GM19397 (cell line): ENCODE measurements around the gene CEL.
A peak's percentile ranks its signal among the peaks of the same experiment; 100 is the strongest.
"Not testable (repeated sequence)": the region's sequence is repeated elsewhere in the genome, so short reads cannot be mapped to it uniquely, and the experiment has no call there.

Experiments
- ATAC-seq: cut with Tn5 transposase; IDR thresholded peaks from one replicate; pipeline ENCODE4 v1.9.1; 2021; ENCODE audit warnings: mild to moderate bottlenecking, moderate library complexity; ENCODE audit not compliant: unreplicated experiment

The CEL gene

GRCh38 chr9:133061764-133062145, at the start of gene CEL:
Gene CEL, plus strand, starts transcription at chr9:133061981. Its CDS starts 22 bp downstream, at chr9:133062003.
- not testable (repeated sequence) for ATAC-seq

- ATAC-seq = no peak
Observed at GRCh38 chr9:133014696-133015095, 47.1 kb upstream of the CEL start.

- ATAC-seq = no peak
Observed at GRCh38 chr9:133023117-133023890, 38.5 kb upstream of the CEL start.

GRCh38 chr9:133026426-133026825, 35.4 kb upstream of the CEL start:
- ATAC-seq = no peak

DNA sequence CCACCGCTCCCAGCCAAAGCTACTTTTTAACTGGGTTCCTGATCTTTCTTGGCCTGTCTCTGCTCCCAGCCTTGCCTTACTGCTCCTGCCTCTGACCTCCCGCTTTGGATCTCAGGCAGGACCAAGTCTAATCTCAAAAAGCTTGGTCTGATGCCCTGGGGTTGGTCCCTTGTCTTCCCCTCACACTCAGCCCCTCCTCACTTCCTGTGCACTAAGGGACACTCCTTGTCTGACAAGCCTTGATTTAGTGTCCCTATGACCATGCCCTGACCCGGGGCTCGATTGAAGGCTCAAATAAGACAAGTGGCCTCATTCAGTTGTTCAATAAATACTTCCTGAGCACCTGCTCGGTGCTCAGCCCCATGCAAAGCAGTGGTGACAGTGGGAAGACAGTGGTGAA, 34.6 kb upstream of the CEL start:
- ATAC-seq = no peak

DNA sequence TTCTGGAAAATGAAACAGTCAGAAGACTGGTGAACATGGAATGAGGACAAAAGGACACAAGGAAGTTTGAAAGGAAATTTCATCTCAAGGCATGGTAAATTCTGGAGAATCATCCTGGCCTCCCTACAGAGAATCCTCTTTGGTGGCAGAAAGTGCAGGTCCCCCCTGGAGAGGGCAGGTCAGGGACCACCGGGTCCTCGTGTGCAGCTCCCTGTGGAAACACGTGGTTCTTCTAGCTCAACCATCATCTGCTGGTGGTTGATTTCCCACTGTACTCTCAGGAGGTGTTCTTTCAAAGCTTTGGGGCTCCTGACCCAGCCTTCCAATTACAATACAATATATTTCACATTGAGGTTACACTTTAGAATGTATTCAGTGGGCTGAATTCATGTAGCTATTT, 33.6 kb upstream of the CEL start:
- ATAC-seq = no peak

GRCh38 chr9:133029994-133030316, 31.8 kb upstream of the CEL start:
- peak; percentile 14 for ATAC-seq

DNA sequence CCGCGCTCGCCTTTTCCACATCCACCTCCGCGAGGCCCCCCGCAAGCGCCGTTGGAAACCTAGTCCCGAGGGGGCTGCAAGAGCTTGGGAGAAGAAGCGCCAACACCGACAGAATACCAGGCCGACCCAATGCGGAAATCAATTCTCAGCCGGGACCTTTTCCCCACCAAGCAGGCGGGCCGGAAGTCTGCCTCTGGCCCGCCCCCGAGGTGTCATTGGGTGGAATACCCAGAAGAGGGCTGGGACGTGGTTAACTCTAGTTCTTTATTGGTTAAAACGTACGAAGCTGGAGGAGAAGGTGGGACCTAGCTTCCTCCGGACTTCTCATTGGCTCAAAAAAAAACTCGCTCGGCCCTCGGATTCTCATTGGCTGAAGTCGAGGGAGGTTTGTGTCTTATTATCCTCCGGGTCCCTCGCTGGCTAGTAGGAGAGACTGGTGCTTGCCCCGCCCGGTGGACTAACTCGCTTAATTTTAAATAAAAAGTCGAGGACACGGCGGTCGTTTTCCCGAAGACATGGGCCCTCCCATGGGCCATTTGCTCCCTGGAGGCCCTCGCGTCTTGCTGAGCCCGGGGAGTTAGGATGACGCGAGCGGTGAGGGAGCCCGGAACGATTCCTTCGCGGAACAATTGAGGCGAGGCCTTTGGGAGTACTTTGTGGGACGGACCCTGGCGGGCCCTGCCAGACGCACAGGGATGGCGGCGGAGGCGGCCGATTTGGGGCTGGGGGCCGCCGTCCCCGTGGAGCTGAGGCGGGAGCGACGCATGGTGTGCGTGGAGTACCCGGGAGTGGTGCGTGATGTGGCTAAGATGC, 31.3 kb upstream of the CEL start, which contains the start of gene GTF3C5:
Gene GTF3C5 (plus strand): TSS at position 681 of the 813 bp plus-strand sequence. CDS start 15 bp downstream, at position 696.
- peak; percentile 92 for ATAC-seq

- no peak for ATAC-seq
Observed at GRCh38 chr9:133031130-133031422, 30.7 kb upstream of the CEL start.

GRCh38 chr9:133031496-133031911, 30.3 kb upstream of the CEL start:
- no peak for ATAC-seq

DNA sequence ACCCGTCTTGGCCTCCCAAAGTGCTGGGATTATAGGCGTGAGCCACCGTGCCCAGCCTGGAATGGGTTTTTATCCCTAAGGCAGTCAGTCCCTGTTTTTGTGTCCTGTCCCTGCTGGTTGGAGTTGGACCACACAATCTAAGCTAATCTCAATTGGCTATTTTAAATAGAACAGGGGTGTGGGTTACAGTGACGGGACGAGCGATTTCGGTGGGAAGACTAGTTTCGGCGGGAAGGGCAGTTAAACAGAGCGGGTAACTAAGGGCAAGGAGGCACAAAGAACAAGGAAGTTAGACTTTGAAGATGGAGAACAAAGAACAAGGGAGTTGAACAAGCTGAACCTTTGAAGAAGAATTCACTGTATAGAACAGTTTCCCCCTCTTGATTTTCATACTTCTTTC, 29.6 kb upstream of the CEL start:
- no peak for ATAC-seq

DNA sequence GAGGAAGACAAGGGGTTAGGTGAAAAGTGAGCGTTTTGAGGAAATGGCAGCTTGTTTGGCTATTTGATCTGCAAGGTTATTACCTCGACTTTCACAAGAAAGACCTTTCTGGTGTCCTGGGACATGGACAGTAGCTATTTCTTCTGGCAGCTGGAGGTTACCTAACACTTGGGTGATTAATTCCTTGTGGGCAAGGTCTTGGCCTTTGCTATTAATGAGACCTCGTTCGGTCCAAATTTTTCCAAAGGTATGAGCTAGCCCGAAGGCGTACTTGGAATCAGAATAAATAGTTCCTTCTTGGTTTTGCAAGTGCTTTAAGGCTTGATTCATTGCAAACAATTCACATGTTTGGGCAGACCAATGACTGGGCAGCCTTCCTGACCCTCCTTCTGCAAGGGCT, 26.1 kb upstream of the CEL start:
- no peak for ATAC-seq

DNA sequence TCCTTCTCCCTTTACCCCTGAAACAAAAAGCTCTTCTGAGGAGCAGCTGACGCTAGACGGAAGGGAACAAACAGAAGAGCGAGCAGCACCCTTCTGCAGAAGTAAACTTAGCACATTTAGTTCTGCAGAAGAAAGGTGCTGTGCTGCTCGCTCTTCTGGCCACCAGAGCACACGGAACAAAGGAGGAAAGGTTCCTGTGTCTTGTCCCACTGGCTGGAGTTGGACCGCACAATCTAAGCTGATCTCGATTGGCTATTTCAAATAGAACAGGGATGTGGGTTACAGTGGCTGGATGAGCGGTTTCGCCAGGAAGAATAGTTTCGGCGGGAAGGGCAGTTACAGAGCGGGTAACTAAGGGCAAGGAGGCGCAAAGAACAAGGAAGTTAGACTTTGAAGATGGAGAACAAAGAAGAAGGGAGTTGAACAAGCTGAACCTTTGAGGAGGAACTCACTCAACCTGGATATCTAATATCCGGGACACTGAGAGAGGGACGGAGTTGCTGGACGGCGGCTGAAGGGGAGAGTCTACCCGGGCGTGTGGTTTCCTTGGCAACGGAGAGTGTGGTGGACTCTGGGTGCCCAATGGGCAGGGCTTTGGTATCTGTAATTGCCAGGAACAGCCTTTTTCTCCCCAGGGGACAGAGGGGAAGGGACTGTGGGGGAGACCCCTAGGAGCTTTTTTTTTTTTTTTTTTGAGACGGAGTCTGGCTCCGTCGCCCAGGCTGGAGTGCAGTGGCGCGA, 23.8 kb upstream of the CEL start:
- no peak for ATAC-seq

- not testable (repeated sequence) for ATAC-seq
Observed at GRCh38 chr9:133040892-133041479, 20.8 kb upstream of the CEL start.

DNA sequence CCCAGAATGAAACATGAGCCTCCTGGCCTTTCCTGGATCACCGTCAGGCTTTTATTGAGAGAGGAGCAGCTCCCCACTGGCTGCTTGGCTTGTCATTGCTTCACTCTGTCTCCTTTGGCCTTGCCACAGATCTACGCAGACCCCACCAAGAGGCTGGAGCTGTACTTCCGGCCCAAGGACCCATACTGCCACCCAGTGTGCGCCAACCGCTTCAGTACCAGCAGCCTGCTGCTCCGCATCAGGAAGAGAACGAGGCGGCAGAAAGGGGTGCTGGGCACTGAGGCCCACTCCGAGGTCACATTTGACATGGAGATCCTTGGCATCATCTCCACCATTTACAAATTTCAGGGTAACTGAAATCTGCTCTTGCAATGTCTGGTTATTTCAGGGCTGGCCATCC, 19.8 kb upstream of the CEL start:
- no peak for ATAC-seq

DNA sequence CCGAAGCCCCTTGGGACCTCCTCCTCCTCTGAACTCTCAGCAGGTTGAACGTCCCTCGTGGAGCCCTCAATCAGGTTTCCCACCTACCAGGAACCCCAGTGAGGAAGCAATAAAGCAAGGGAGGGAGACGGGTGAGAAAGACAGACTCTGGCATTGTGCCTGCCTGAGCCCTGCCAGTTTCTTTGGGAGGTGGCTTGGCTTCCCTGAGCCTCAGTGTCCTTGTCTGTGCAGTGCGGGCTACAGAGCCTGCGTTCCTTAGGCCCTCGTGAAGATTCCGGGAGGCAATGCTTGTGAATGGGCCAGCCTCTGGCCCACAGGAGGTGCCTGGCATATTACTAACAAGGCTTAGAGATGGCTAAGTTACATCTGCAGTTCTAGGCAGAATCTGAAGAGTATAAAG, 19.1 kb upstream of the CEL start:
- ATAC-seq = no peak

- ATAC-seq = no peak
Observed at GRCh38 chr9:133043449-133044035, 18.2 kb upstream of the CEL start.

GRCh38 chr9:133044125-133044524, 17.7 kb upstream of the CEL start:
- ATAC-seq = no peak

DNA sequence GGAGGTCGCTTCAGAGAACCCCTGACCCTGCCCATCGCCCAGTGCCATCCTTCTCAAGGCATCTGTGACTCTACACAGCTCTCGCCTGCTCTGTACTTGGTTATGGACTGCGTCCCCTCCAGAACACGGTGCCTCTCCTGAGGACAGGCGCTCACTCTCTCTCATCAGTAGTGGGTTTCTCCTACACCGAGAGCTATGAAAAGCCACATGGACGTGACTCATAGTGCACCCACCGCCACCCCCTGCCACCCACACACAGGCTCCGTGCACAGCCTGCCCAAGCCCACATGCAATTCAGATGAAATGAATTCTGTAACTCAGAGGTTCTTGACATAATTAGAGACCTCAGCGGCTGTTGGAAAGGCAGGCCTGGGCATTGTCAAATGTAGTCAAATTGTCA, 17.1 kb upstream of the CEL start:
- no peak for ATAC-seq

- no peak for ATAC-seq
Observed at GRCh38 chr9:133045132-133045531, 16.6 kb upstream of the CEL start.
